GM23248 (cell line): Measurements from ENCODE around the gene RASGRF1. TPM values are rescaled to one million over a fixed set of nuclear protein-coding genes. Genes with fewer than 3 reads are reported as not detected.

Experiments used
- DNase-seq: peaks from one replicate; pipeline ENCODE4 v3.0.0-alpha.2; 2015
- H2AFZ ChIP-seq: fragments of 200-600 bp; sonication (generic); 2 replicates; pipeline ENCODE4 v1.6.1; 2016; ENCODE audit warnings: antibody characterized with exemption
- H3F3A ChIP-seq: fragments of 200-600 bp; sonication (generic); 2 replicates; pipeline ENCODE4 v1.6.1; 2016; ENCODE audit warnings: mild to moderate bottlenecking, antibody characterized with exemption, mixed run types; ENCODE audit not compliant: insufficient read depth
- H3K27ac ChIP-seq: fragments of 200-600 bp; sonication (generic); 2 replicates; pipeline ENCODE4 v1.5.1; 2016; ENCODE audit warnings: mild to moderate bottlenecking
- H3K27me3 ChIP-seq: fragments of 200-600 bp; sonication (generic); replicated peaks from 2 replicates; pipeline ENCODE4 v1.6.1; 2016; ENCODE audit warnings: mild to moderate bottlenecking; ENCODE audit not compliant: insufficient read depth
- H3K36me3 ChIP-seq: fragments of 200-600 bp; sonication (generic); 2 replicates; pipeline ENCODE4 v1.6.1; 2016; ENCODE audit warnings: low read depth, mild to moderate bottlenecking
- H3K4me1 ChIP-seq: fragments of 200-600 bp; sonication (generic); 2 replicates; pipeline ENCODE4 v1.6.1; 2016; ENCODE audit warnings: mild to moderate bottlenecking; ENCODE audit not compliant: insufficient read depth
- H3K4me2 ChIP-seq: fragments of 200-600 bp; sonication (generic); one replicate; pipeline ENCODE4 v1.6.1; 2016; ENCODE audit warnings: mild to moderate bottlenecking; ENCODE audit not compliant: unreplicated experiment
- H3K4me3 ChIP-seq: fragments of 200-600 bp; sonication (generic); 2 replicates; pipeline ENCODE4 v1.5.1; 2016; ENCODE audit warnings: mild to moderate bottlenecking
- H3K79me2 ChIP-seq: fragments of 200-600 bp; sonication (generic); 2 replicates; pipeline ENCODE4 v1.6.1; 2016; ENCODE audit warnings: mild to moderate bottlenecking; ENCODE audit not compliant: insufficient read depth
- H3K9ac ChIP-seq: fragments of 200-600 bp; sonication (generic); 2 replicates; pipeline ENCODE4 v1.6.1; 2016; ENCODE audit warnings: mild to moderate bottlenecking
- H3K9me2 ChIP-seq: fragments of 200-600 bp; sonication (generic); 2 replicates; pipeline ENCODE4 v1.6.1; 2016; ENCODE audit warnings: mixed run types, mild to moderate bottlenecking, moderate library complexity; ENCODE audit not compliant: insufficient read depth
- H3K9me3 ChIP-seq: fragments of 200-600 bp; sonication (generic); one replicate; pipeline ENCODE4 v1.6.1; 2017; ENCODE audit warnings: low read depth
- H4K20me1 ChIP-seq: fragments of 200-600 bp; sonication (generic); 2 replicates; pipeline ENCODE4 v1.6.0; 2016; ENCODE audit not compliant: insufficient read depth
- EZH2 ChIP-seq: fragments of 200-600 bp; sonication (generic); IDR thresholded peaks from 2 replicates; pipeline ENCODE4 v1.6.1; 2018; ENCODE audit warnings: antibody characterized with exemption, mild to moderate bottlenecking; ENCODE audit not compliant: insufficient read depth, poor library complexity, severe bottlenecking
- EZH2phosphoT487 ChIP-seq: fragments of 200-600 bp; sonication (generic); IDR thresholded peaks from 2 replicates; pipeline ENCODE4 v1.6.1; 2018; ENCODE audit warnings: antibody characterized with exemption, moderate library complexity, mild to moderate bottlenecking, low read depth; ENCODE audit not compliant: insufficient read depth
- WGBS, 2 experiments: methylation state at CpG; one replicate each; pipeline ENCODE4 v1.1.6; 2015 to 2017; ENCODE audit warnings: low lambda C conversion rate in 2 of 2, low coverage in 1 of 2; ENCODE audit errors: missing lambda C conversion rate in 2 of 2; 5-methylcytosine and 5-hydroxymethylcytosine counted together
- in situ Hi-C: fragments of 300-500 bp; cut with MboI; formaldehyde crosslinking; loops from 2 replicates; pipeline ENCODE4 v1.15.0; 2020
- polyA plus RNA-seq: library from polyadenylated mRNA; unstranded; fragments of >200 nt; fragmentation: Nextera tagmentation; extraction: Ambion mirVana; gene quantifications from 2 replicates; pipeline ENCODE4 v1.2.1, GENCODE V29; 2016
- total RNA-seq: library from RNA; depleted of rRNA; stranded (reverse); fragments of >200 nt; shearing (Covaris generic); gene quantifications from 2 replicates; pipeline ENCODE4 v1.2.3, GENCODE V29; 2014

Gene RASGRF1
- total and polyA plus RNA-seq, 2 experiments from 2014 or later, result not detected

- 58 to 59% methylated on average over 10 of the region's 10 CpGs for WGBS, 2 experiments
These were observed 42.7 kb downstream of the RASGRF1 start for GRCh38 chr15:79047676-79048439.

GRCh38 chr15:79046691-79047404 lies 43.7 kb downstream of the RASGRF1 start:
- in situ Hi-C loops, result no loop called here

More at GRCh38 chr15:79047676-79048439, 42.7 kb downstream of the RASGRF1 start:
- in situ Hi-C loops, result no loop called here
- no peaks in the 10 kb centered on the region for H3K4me1 ChIP-seq
- no peak overlapping the region for H3K4me3 ChIP-seq
- TF ChIP-seq EZH2phosphoT487 (no peak), EZH2 (no peak)
- H3F3A ChIP-seq, result no peaks in the 10 kb centered on the region
- H3K9me2 ChIP-seq, result no peaks in the 10 kb centered on the region
- no peaks in the 10 kb centered on the region for H3K9me3 ChIP-seq
- H3K9ac ChIP-seq, result no peak overlapping the region
- no peaks in the 10 kb centered on the region for H3K36me3 ChIP-seq
- no peak overlapping the region for H3K4me2 ChIP-seq
- no peaks in the 10 kb centered on the region for H3K79me2 ChIP-seq
- peaks cover 6% of the 10 kb centered on the region for H3K27me3 ChIP-seq
- DNase-seq, result no peak
- no peak overlapping the region for H3K27ac ChIP-seq
- H2AFZ ChIP-seq, result no peak overlapping the region
- no peaks in the 10 kb centered on the region for H4K20me1 ChIP-seq

GRCh38 chr15:79045041-79045440 lies 45.5 kb downstream of the RASGRF1 start:
- Histone ChIP-seq H3K36me3 (no peaks in the 10 kb centered on the region), H2AFZ (no peak overlapping the region), H3K79me2 (no peaks in the 10 kb centered on the region), H3K9me3 (no peaks in the 10 kb centered on the region), H3K4me3 (no peak overlapping the region), H3F3A (no peaks in the 10 kb centered on the region), H3K9me2 (no peaks in the 10 kb centered on the region), H3K9ac (no peak overlapping the region), H4K20me1 (no peaks in the 10 kb centered on the region), H3K4me2 (no peak overlapping the region), H3K4me1 (no peaks in the 10 kb centered on the region), H3K27ac (no peak overlapping the region), H3K27me3 (peaks cover 6% of the 10 kb centered on the region)
- 0 to 10% methylated on average over 1 of the region's 1 CpG for WGBS, 2 experiments
- TF ChIP-seq EZH2 (no peak), EZH2phosphoT487 (no peak)
- DNase-seq, result no peak
- in situ Hi-C loops, result no loop called here

More at GRCh38 chr15:79046691-79047404, 43.7 kb downstream of the RASGRF1 start:
- Histone ChIP-seq H3K27ac (no peak overlapping the region), H4K20me1 (no peaks in the 10 kb centered on the region), H3K9me2 (no peaks in the 10 kb centered on the region), H3K4me1 (no peaks in the 10 kb centered on the region), H3K9ac (no peak overlapping the region), H3K4me2 (no peak overlapping the region), H3F3A (no peaks in the 10 kb centered on the region), H3K27me3 (peaks cover 6% of the 10 kb centered on the region), H3K9me3 (no peaks in the 10 kb centered on the region), H3K36me3 (no peaks in the 10 kb centered on the region), H3K4me3 (no peak overlapping the region), H2AFZ (no peak overlapping the region), H3K79me2 (no peaks in the 10 kb centered on the region)
- DNase-seq, result no peak
- TF ChIP-seq EZH2phosphoT487, result no peak
- no peak for TF ChIP-seq EZH2
- 37 to 45% methylated on average over 19 of the region's 19 CpGs for WGBS, 2 experiments

DNA sequence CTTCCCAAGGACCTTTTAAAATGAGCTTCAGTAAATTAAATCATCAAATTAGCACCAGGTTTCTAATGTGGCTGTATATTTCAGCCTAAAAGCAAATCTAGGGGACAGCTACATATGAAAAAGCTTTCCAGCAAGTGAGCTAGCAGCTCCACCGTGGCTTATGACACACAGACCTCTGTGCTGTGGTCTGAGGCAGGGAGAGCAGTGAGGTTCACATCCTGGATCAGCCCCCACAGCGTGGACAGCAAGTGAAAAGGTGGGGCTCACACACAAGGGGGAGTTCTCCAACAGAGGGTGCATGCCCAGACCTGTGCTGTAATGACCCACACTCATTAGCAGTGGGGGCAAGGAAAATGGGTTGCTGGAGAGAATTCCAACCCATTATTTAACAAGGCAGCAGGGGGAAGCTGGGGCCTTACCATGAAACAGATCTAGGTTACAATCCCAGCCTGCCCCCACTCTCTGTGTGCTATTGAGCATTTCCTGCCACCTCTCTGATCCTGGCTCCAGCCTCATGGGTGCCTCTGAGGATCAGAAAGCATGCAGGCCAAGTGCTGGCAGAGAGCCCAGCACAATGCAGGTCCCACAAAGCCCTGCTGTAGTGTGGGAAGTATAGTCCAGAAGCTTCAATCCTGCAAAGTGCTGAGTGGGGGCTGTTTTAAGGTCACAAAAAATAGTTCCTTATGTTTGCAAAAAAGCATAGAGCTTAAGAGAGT lies 48.2 kb downstream of the RASGRF1 start:
- no peaks in the 10 kb centered on the region for H3K4me1 ChIP-seq
- TF ChIP-seq EZH2 (no peak), EZH2phosphoT487 (no peak)
- H3K4me2 ChIP-seq, result no peak overlapping the region
- no peaks in the 10 kb centered on the region for H3K9me3 ChIP-seq
- no peak overlapping the region for H3K27ac ChIP-seq
- no peak for DNase-seq
- H3K36me3 ChIP-seq, result no peaks in the 10 kb centered on the region
- H3K79me2 ChIP-seq, result no peaks in the 10 kb centered on the region
- H3K9me2 ChIP-seq, result no peaks in the 10 kb centered on the region
- H3K9ac ChIP-seq, result no peak overlapping the region
- peaks cover 6% of the 10 kb centered on the region for H3K27me3 ChIP-seq
- no peaks in the 10 kb centered on the region for H4K20me1 ChIP-seq
- H3F3A ChIP-seq, result no peaks in the 10 kb centered on the region
- H2AFZ ChIP-seq, result no peak overlapping the region
- in situ Hi-C loops, result no loop called here
- WGBS, 2 experiments, result 6 to 11% methylated on average over 2 of the region's 2 CpGs
- H3K4me3 ChIP-seq, result no peak overlapping the region
